HepG2 (cell line): Measurements from ENCODE around the gene POC1B. TPM values are rescaled to one million over a fixed set of nuclear protein-coding genes. Genes with fewer than 3 reads are reported as not detected.

Experiments
- DMAP1 ChIP-seq: IDR thresholded peaks from 2 replicates; pipeline ENCODE4 v1.6.1; 2016
- E2F2 ChIP-seq: sonication (generic); formaldehyde crosslinking; IDR thresholded peaks from 2 replicates; pipeline ENCODE4 v1.4.0; 2020; ENCODE audit warnings: missing genetic modification reagents, borderline replicate concordance
- ERF ChIP-seq: IDR thresholded peaks from 2 replicates; pipeline ENCODE4 v1.6.1; 2018; ENCODE audit warnings: missing biosample characterization, missing genetic modification reagents
- EZH2 ChIP-seq: conservative IDR thresholded peaks from 2 replicates; pipeline ENCODE4 v1.6.1; 2012; ENCODE audit warnings: mild to moderate bottlenecking, low read depth, low read length, moderate library complexity
- MBD4 ChIP-seq: IDR thresholded peaks from 2 replicates; pipeline ENCODE4 v1.6.1; 2012; ENCODE audit warnings: low read length, inconsistent platforms, borderline replicate concordance
- NR1H2 ChIP-seq: sonication (generic); formaldehyde crosslinking; IDR thresholded peaks from 2 replicates; pipeline ENCODE4 v1.8.1; 2022; ENCODE audit warnings: low read depth, missing genetic modification reagents, borderline replicate concordance
- POGK ChIP-seq: sonication (generic); formaldehyde crosslinking; conservative IDR thresholded peaks from 2 replicates; pipeline ENCODE4 v1.8.0; 2022; ENCODE audit warnings: mild to moderate bottlenecking, moderate library complexity, missing genetic modification reagents
- RARA ChIP-seq: IDR thresholded peaks from 2 replicates; pipeline ENCODE4 v1.6.1; 2016; ENCODE audit warnings: missing genetic modification reagents, missing compliant biosample characterization
- RBFOX2 ChIP-seq: fragments of 200-400 bp; formaldehyde crosslinking; IDR thresholded peaks from 2 replicates; pipeline ENCODE4 v1.6.1; 2017; ENCODE audit warnings: low read depth, mild to moderate bottlenecking, low read length
- RCOR2 ChIP-seq: IDR thresholded peaks from 2 replicates; pipeline ENCODE4 v1.6.1; 2016; ENCODE audit warnings: missing biosample characterization, missing genetic modification reagents
- REPIN1 ChIP-seq: sonication (generic); formaldehyde crosslinking; IDR thresholded peaks from 2 replicates; pipeline ENCODE4 v1.8.0; 2022; ENCODE audit warnings: missing genetic modification reagents, low read depth, mild to moderate bottlenecking, borderline replicate concordance
- SAP130 ChIP-seq: IDR thresholded peaks from 2 replicates; pipeline ENCODE4 v1.6.1; 2016; ENCODE audit warnings: low read depth
- TCF12 ChIP-seq, 2 experiments: fragments of 450-650 bp in 1 of 2; sonication (generic) in 1 of 2; formaldehyde crosslinking in 1 of 2; IDR thresholded peaks; 2 replicates each; pipeline versions ENCODE4 v1.6.1 to v1.8.0; 2017 to 2022; ENCODE audit warnings: antibody characterized with exemption in 1 of 2, mild to moderate bottlenecking in 1 of 2, missing genetic modification reagents in 1 of 2, moderate library complexity in 1 of 2
- ZBTB38 ChIP-seq: sonication (generic); formaldehyde crosslinking; IDR thresholded peaks from 2 replicates; pipeline ENCODE4 v1.5.1; 2020; ENCODE audit warnings: mild to moderate bottlenecking, missing genetic modification reagents
- ZMYM2 ChIP-seq: sonication (generic); formaldehyde crosslinking; IDR thresholded peaks from 2 replicates; pipeline ENCODE4 v1.8.0; 2022; ENCODE audit warnings: mild to moderate bottlenecking, missing genetic modification reagents
- ZMYM4 ChIP-seq: sonication (generic); formaldehyde crosslinking; IDR thresholded peaks from 2 replicates; pipeline ENCODE4 v1.8.1; 2023; ENCODE audit warnings: mild to moderate bottlenecking, missing genetic modification reagents
- ZNF136 ChIP-seq: sonication (generic); formaldehyde crosslinking; IDR thresholded peaks from 2 replicates; pipeline ENCODE4 v1.8.1; 2022; ENCODE audit warnings: low read depth, mild to moderate bottlenecking, moderate library complexity, missing genetic modification reagents
- ZNF317 ChIP-seq: sonication (generic); formaldehyde crosslinking; IDR thresholded peaks from 2 replicates; pipeline ENCODE4 v1.5.0; 2020; ENCODE audit warnings: mild to moderate bottlenecking, missing genetic modification reagents
- ZNF331 ChIP-seq: sonication (generic); formaldehyde crosslinking; IDR thresholded peaks from 2 replicates; pipeline ENCODE4 v1.4.0; 2020; ENCODE audit warnings: missing genetic modification reagents
- ZNF44 ChIP-seq: sonication (generic); formaldehyde crosslinking; IDR thresholded peaks from 2 replicates; pipeline ENCODE4 v1.5.1; 2020; ENCODE audit warnings: mild to moderate bottlenecking, missing genetic modification reagents
- ZNF512 ChIP-seq: sonication (generic); formaldehyde crosslinking; IDR thresholded peaks from 2 replicates; pipeline ENCODE4 v1.4.0; 2020; ENCODE audit warnings: mild to moderate bottlenecking, missing genetic modification reagents
- ZNF773 ChIP-seq: sonication (generic); formaldehyde crosslinking; IDR thresholded peaks from 2 replicates; pipeline ENCODE4 v1.4.0; 2020; ENCODE audit warnings: missing genetic modification reagents, borderline replicate concordance
- polyA plus RNA-seq, 8 experiments: library from polyadenylated mRNA; depleted of rRNA in 3 of 8; stranded (reverse) in 7 of 8; unstranded in 1 of 8; fragments of >200 nt; fragmentation: Illumina TruSeq in 4 of 8; extraction: Trizol in 4 of 8; gene quantifications; 2 replicates each; pipeline versions ENCODE4 v1.2.1 to v1.2.3, GENCODE V29; 2011 to 2016; ENCODE audit warnings: low read depth in 4 of 8, missing spikeins in 1 of 8, mixed read lengths in 1 of 8; ENCODE audit not compliant: insufficient read depth in 1 of 8
- total RNA-seq, 5 experiments: library from RNA; depleted of rRNA; stranded (reverse); fragments of >200 nt; fragmentation: Illumina TruSeq; extraction: Trizol; gene quantifications; 2 replicates each; pipeline ENCODE4 v1.2.3, GENCODE V29; 2016; ENCODE audit warnings: low read depth in 1 of 5
- TF ChIP-seq, protein P1 (sequence below): sonication (generic); formaldehyde crosslinking; IDR thresholded peaks from 2 replicates; pipeline ENCODE4 v1.8.1; 2023; ENCODE audit warnings: mild to moderate bottlenecking, missing genetic modification reagents

The POC1B gene
- total and polyA plus RNA-seq, 2 of the 13 experiments (the other 11 are each of a cell fraction or from before 2014, with no cell fraction given) = 9.3 to 11.0 TPM

GRCh38 chr12:89389755-89390661 lies 135.8 kb downstream of the POC1B start (continued):
- TF ChIP-seq TCF12 (IDR thresholded peaks at IDR 0.05) (no peak), TCF12 (CRISPR knock-in tag; IDR thresholded peaks at IDR 0.05) (no peak), REPIN1 (CRISPR knock-in tag) (0 out of 2 replicates have a peak, but pooled peaks have one; percentile 10), ZNF331 (CRISPR knock-in tag) (0 out of 2 replicates have a peak, but pooled peaks have one; percentile 10), ZBTB38 (no peak), ZNF773 (no peak), ZNF512 (CRISPR knock-in tag) (no peak), DMAP1 (no peak), E2F2 (CRISPR knock-in tag) (no peak), ZMYM4 (CRISPR knock-in tag) (no peak), ZMYM2 (CRISPR knock-in tag) (no peak), NR1H2 (no peak), ERF (CRISPR knock-in tag) (no peak), RARA (CRISPR knock-in tag) (no peak), MBD4 (0 out of 2 replicates have a peak, but pooled peaks have one; percentile 29), SAP130 (CRISPR knock-in tag) (peak; percentile 61; the same call in 1 of the 2 replicates), EZH2 (no peak), RCOR2 (no peak), ZNF317 (CRISPR knock-in tag) (no peak), ZNF44 (CRISPR knock-in tag) (no peak), ZNF136 (CRISPR knock-in tag) (no peak), RBFOX2 (0 out of 2 replicates have a peak, but pooled peaks have one; percentile 20), POGK (0 out of 2 replicates have a peak, but pooled peaks have one; percentile 10)
- TF ChIP-seq, protein P1, sequence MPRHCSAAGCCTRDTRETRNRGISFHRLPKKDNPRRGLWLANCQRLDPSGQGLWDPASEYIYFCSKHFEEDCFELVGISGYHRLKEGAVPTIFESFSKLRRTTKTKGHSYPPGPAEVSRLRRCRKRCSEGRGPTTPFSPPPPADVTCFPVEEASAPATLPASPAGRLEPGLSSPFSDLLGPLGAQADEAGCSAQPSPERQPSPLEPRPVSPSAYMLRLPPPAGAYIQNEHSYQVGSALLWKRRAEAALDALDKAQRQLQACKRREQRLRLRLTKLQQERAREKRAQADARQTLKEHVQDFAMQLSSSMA (CRISPR knock-in tag) = no peak
